Fibroblast of skin of abdomen (primary cell): Measurements from ENCODE around the gene AMH.
A peak's percentile ranks its signal among the peaks of the same experiment; 100 is the strongest.
"Not testable (repeated sequence)": the region's sequence is repeated elsewhere in the genome, so short reads cannot be mapped to it uniquely, and the experiment has no call there.

Experiments used
- DNase-seq: peaks from one replicate; pipeline ENCODE4 v3.0.0-alpha.2; 2013

The AMH gene

DNA sequence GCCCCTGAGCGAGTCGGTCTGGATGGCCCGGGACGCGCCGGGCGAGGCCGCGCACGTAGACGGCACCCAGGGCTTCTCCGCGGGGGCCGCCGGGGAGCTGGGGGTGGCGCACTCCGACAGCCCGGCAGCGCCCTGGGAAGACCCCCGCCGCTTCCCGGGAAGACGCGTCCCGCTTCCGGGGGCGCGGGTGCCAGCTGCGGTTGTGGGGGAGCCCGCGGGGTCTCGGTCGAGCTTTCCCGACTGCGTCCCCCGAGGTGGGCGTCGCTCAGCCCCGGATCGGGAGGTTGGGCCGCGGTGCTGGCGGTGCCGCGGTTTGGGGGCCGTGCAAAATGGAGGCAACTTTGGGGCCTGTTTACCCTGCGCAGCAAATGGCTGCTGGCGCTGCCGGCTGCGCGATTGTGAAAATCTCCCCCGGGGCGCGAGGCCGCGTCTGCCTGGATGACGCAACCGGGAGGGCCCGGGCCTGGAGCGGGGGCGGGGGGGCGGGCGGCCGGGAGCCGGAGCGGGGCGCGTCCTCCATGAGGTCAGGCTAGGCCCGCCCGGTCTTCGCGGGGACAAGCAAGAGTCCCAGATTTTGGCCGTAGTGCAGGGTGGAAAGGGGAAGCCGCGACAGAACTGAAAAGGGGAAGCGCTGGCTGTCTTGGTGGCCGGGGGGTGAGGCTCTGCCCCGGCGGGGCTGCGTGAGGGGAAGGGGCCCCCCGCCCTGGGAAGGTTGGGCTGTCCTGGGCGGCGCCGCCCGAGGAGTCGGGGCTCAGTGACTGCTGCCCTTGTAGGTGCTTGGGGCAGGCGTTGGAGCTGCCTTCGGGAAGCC, 21.5 kb downstream of the AMH start:
- DNase-seq = peak; percentile 84

DNA sequence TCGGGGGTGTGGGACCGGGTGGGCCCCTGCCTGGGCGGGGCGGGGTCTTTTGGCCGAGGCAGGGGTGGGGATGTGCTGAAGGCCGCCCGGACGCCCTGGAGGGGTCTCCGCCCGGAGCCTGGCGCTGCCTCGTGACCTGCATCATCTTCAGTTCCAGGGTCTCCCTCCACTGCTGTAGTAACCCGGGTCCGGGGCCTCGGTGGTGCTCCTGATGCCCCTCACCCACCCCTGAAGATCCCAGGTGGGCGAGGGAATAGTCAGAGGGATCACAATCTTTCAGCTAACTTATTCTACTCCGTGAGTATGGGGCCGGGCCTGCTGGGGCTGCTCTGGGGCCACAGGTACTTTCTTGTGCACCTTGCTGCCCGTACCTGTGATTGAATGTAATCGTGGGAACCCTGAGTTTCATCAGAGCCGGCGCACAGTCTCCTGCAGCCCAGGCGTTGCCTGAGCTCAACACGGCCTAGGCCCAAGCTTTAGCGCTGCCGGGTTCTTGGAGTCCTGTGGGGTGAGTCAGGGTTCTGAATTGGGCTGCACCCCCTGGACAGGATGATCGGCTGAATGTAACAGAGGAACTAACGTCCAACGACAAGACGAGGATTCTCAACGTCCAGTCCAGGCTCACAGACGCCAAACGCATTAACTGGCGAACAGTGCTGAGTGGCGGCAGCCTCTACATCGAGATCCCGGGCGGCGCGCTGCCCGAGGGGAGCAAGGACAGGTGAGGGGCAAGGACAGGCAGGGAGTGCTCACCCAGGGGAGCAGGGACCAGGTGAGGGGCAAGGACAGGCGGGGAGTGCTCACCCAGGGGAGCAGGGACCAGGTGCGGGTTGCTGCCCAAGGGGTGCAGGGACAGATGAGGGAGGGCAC, 22.3 kb downstream of the AMH start:
- DNase-seq = peak; percentile 81

DNA sequence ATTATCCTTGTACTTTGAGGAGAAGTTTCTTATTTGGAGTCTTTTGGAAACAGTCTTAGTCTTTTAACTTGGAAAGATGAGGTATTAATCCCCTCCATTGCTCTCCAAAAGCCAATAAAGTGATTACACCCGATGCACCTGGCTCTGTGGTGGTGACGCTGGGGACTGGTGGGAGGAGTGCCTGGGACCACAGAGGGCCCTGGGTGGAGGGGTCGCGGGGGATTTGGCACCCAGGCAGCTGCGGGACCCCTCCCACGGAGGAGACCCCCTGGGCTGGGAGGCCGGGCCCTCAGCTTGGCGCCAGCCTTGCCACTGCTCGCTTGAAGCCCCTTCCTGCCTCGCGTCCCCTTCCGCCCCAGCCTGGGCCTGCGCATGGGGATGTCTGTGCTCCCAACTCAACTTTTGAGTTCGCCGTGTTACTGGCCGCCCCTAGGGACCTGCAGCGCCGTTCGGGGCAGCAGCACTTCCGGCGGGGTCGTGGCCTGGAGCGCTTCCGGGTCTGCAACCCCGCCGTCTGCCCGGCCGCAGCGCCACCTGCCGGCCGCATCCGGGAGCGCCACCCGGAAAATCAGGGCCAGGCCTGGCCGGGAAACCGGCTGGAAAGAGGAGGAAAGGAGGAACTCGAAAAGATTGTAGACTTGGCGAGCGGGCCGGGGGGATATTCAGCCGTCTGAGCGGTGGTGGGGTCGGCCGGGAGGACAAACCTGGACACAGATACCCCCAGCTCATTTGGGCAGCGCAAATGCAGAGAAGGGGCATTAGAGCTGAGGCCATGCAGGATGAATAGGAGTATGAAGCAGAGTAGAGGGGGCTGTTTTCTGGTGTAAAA, 24.4 kb downstream of the AMH start:
- peak; percentile 72 for DNase-seq

DNA sequence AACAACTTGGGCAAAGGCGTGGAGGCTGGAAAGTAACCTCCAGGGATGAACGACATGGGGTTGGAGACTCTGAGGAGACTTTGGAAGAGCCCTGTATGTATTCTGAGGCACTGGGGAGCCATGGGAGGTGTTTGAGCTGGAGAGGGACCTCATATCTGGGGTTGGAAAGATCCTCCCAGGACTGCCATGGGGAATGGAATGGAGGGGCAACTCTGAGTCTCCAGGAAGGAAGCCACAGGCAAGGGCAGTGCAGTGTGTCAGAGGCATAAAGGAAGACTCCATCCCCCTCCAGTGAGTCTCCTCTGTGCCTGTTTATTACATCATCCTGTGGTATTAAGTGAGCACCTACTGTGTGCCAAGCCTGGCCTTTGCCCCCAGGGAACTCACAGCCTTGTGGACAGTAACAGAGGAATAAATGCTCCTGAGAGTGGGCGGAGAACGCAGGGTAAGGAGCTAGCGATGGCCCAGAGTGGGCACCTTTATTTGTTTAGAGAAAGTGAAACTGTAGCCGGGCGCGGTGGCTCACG, 25.1 kb downstream of the AMH start:
- no peak for DNase-seq

DNA sequence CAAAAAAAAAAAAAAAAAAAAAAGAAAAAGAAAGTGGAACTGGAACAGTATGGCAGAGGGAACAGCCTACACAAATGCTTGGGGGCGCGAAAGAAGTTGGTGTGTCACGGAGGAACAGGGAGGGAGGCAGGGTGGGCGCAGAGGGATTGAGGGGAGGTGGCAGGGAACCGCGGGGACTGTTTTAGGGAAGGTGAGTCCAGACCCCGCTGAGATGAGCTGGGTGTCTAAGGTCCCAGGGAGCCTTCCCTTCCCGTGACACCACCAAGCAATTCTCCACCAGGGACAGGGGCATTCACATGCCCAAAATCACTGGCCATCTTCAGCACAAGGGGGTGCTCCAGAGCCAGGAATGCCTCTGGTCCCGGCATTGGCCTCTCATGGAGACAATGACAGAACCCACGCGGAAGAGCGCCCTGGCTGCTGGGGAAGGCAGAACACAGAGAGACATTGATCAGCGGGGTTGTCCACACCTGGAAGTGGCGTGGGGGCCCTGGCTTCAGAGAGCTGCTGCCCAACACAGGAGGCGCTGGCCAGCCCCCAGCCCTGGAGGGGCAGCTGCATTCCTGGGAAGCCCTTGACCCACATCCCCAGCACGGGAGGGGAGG, 25.9 kb downstream of the AMH start:
- DNase-seq = peak; percentile 69

DNA sequence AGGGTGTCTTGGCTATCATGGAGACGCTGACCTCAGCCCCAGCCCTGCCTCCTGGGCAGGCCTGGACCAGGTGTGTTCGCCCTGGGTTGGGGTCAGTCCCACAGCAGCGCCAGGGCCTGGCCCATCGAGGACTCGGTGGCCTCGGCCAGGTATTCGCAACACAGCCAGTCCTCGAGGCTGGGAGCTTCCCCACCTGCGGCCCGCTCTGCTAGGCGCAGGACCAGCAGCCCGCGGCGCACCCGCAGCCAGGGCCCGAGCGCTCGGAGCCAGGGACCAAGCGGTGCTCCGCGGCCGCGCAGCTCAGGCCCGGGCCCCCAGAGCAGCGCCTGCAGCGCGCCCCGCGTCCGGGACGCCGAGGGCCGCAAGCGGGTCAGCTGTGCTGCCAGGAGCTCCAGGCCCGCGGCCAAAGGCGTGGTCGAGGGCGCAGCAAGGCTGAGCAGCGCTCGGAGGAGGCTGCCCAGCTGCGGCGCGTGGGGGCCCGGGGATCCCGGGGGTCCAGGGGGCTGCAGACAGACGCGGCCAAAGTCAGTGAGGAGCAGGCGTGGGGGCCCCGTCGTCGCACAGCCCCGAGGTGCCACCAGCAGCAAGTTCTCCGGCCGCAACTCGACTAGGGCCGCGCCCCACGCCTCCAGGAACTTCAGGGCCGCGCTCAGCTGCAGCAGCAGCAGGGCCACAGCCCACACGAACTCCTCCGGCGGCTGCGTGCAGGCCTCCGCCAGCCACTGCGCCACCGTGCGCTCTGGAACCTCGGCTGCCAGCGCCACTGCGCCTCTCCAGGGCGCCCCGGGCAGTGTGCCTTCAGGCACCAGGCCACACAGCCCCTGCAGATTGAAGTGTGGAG, 26.7 kb downstream of the AMH start:
- no peak for DNase-seq

DNA sequence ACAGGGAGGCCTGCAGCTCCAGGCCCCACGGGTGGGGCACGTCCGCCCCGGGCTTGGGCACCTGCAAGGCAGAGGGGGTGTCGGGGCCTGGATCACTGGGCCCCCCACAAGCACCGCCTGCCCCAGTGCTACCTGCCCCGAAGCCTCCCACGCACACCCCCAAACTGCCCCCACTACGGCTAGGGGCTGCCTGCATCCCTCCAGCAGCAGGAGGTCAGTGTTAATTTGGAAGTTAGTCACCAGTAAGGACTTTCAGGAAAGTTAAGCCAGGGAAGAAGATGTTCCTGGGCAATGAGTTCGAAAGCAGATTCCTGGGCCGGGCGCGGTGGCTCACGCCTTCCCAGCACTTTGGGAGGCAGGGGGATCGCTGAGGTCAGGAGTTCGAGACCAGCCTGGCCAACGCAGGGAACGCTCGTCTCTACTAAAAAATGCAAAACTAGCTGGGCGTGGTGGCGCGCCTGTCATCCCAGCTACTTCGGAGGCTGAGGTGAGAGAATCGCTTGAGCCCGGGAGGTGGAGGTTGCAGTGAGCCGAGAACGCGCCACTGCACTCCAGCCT, 27.4 kb downstream of the AMH start:
- DNase-seq = no peak

DNA sequence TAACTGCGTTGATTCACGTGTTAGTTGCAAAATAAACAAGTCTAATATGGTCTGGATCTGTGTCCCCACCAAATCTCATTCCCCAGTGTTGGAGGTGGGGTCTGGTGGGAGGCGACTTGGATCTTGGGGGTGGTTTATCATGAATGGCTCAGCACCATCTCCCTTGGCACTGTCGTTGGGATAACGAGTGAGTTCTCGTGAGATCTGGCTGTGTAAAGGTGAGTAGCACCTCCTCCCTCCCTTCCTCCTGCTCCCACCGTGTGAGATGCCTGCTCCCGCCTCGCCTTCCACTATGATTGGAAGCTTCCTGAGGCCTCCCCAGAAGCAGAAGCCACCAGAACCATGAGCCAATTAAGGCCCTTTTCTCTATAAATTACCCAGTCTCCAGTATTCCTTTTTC, 28.0 kb downstream of the AMH start:
- no peak for DNase-seq

DNA sequence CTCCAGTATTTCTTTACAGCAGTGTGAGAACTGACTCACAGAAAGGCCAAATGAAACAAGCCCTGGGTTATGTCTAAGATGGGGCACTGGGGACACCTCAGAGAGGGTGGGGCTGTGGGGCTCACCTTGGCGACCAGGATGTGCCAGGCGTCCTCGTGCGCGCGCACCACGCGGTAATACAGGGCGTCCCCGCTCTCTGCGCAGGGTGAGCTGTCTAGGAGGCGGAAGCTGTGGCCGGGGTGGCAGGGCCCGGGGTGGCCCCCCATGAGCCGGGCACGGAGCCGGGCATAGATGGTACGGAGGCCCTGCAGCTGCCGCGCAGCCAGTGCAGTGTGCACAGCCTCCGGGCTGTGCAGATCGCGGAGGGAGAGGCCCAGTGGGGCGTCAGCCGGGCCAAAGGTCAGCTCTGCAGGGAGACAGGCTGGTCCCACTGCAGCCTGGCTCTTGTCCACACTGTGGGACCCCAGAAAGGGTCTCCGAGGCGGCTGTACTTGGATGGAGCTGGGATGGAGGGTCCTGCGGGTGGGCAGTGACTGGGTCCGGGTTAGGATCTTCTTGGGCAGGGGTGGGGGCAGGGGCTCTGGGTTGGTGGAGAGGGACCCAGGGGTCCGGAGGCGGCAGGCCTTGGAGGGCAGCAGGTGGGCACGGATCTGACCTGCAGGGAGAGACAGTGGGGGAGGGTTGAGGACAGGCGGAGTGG, 29.5 kb downstream of the AMH start:
- no peak for DNase-seq

DNA sequence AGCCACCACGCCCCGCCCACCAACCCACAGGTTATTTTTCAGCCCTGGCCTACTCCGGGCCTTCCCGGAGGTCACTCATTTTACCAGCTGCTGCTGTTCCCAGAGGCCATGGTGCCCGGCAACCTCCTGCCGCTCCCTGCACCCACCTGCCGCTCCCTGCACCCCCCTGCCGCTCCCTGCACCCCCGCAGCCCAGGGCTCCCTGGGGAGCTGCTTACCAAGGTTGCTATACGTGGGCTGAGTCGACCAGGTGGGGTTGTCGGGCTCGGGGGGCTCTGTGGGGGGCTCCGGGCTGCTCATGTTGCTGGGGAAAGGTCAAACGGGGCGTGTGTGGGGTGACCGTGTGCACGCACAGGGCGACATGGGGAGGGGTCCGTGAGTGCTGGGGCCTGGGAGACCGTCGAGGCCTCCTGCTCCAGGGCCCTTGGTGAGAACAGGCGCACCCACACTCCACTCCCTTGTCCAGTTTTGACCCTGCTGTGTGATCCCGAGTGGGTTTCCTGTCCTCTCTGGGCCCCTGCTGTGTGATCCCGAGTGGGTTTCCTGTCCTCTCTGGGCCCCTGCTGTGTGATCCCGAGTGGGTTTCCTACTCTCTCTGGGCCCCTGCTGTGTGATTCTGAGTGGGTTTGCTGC, 31.6 kb downstream of the AMH start:
- DNase-seq = no peak

DNA sequence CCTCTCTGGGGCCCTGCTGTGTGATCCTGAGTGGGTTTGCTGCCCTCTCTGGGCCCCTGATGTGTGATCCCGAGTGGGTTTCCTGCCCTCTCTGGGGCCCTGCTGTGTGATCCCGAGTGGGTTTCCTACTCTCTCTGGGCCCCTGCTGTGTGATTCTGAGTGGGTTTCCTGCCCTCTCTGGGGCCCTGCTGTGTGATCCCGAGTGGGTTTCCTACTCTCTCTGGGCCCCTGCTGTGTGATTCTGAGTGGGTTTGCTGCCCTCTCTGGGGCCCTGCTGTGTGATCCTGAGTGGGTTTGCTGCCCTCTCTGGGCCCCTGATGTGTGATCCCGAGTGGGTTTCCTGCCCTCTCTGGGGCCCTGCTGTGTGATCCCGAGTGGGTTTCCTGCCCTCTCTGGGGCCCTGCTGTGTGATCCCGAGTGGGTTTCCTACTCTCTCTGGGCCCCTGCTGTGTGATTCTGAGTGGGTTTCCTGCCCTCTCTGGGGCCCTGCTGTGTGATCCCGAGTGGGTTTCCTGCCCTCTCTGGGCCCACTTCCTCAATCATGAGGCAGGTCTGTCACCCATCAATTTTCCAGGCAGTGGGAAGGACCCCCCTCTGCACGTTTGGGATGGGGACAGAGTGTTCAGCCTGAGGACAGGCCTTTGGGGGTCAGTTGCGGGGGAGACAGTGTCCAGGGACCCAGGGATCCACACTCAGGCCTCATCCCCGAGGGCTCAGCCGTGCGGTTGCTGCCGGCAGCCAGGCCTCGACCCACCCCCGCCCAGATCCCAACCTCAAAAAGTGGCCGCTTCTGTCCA, 32.3 kb downstream of the AMH start:
- DNase-seq = not testable (repeated sequence)

DNA sequence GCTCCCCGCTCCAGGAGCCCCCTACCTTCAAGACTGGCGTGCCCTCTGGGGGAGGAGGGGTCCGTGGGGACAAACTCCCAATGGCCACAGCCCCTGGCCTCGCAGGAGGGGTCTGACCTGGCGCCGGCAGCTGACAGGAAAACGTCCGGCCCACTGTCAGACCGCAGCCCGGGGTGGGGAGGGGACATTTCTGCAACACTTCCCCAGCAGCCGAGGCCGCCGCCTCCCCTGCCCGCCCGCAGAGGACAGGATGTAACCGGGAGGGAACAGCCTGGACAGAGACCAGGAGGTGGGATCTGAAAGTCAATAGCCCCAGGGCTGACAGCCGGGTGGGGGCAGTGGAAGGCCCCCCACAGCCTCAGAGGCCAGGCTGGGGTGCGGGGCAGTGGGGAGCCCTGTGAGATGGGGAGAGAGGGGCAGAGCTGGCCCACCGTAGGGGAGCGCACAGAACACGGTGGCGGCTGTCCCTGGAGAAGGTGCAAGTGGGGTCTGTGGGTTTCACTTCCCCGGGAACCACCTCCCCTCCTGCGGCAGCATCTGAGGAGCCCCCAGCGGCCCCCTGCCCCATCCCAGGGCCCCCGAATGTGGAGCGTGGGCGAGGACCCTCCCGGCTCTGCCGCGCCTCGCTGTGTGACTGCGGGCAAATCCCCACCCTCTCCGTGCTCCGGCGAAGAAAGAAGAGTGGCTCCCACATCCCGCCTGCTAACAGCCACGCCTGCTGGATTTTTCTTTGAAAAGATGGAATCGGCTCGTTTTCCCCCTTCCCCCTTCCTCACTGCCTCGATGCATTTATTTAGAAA, 33.1 kb downstream of the AMH start, which contains the start of gene PEAK3:
Gene PEAK3 (minus strand): TSS at position 114 of the 800 bp plus-strand sequence. CDS start 1,244 bp downstream, outside the sequence.
- DNase-seq = peak; percentile 50

DNA sequence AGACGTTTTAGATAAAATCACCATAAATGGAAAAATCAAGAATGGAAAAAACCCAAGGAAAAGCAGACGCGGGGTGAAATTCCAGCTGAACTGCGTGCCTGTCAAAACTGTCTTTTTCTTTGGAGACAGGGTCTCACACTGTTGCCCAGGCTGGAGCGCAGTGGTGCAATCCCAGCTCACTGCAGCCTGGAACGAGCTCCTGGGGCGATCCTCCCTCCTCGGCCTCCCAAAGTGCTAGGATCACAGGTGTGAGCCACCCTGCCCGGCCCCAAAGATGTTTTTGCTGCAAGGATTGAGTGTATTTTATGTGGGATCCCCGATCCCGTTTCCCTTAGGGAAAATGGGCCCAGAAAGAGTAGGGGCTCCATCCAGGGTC, 33.7 kb downstream of the AMH start:
- DNase-seq = no peak

DNA sequence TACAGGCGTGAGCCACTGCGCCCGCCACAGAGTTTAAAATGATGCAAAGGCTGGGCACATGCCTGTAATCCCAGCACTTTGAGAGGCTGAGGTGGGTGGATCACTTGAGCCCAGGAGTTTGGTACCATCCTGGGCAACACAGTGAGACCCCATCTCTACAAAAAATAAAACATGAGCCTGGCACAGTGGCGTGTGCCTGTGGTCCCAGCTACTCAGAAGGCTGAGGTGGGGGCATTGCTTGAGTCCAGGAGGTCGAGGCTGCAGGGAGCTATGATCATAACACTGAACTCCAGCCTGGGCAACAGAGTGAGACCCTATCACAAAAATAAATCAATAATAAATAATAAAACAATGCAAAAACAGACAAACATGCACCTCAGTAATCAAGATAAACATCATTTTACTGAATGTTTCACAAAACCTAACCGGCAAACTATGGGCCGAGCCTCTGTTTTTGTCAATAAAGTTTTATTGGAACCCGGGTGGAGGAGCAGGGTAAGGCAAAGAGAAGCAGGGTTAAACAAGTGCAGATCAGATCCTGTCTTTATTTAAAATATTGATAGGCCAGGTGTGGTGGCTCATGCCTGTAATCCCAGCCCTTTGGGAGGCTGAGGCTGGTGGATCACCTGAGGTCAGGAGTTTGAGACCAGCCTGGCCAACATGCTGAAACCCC, 34.8 kb downstream of the AMH start:
- no peak for DNase-seq

DNA sequence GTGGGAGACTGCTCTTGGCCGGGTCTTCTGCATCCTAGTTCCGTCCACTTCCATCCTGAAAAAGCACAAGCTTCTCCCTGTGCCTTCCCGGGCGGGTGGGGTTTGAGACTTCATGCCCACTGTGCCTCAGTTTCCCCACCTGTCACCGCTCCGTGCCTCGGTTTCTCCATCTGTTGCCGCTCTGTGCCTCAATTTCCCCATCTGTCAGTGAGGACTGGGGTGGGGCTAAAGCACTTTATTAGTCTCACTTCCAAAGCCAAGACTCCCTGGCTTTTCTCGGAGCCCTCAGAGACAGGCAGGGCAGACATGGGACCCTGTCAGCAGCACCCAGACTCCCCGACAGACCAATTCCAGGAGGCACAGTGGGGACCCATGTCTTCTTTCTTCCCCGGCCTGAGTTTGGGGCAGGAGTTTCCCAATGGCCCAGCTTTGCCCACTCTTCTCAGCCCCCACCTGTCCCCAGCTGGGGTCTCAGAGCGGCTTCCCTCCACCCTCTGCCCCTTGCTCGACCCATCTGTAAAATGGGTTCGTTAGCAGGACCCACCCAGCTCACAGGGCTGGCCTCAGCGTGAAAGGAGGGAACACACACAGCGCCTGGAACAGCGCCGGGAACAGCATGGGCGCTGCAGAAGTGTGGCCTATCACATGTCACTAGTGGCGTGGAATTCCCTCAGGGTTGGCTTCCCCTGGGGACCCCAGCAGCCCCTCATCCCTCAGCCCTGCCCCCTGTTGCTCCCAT, 37.4 kb downstream of the AMH start:
- DNase-seq = no peak

DNA sequence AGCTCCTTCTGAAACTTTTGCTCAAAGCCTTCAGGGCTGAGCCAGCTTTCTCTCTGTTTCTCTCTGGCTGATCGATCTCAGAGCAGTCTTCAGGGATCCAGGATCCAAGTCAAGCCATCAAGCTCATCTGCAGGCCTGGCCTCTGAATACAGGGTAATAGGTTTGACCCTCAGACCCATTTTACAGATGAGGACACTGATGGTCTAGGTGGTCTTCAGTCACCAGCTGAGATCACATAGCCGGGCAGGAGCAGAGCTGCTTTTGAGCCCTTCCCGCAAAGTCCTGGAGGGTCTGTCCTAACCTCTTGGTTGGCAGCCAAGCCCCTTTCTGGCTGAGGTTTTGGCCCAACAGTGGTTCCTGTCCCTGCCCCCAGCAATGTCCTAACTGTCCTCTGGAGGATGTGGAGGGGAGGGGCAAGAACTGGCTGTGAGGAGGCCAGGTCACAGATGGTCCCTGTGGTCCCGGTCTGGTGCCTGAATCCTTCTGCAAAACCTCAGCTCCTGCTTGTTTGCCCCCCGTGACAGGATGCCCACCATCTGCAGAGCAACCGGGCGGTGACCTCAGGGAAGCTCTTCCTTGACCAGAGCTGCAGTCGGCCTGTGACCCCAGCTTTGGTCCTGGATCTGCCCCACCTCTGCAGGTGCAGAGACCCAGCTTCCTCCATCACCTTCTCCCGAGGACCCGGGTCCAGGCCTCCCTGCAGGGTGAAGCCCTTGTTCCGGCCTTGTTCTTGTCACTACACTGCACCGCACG, 38.6 kb downstream of the AMH start:
- DNase-seq = no peak
